ENCODE results near the gene UBASH3B. TPM values are rescaled to one million over a fixed set of nuclear protein-coding genes. Genes with fewer than 3 reads are reported as not detected.

The UBASH3B gene
- total and polyA plus RNA-seq, 11 donors: 0.72 to 19.0 (median 1.7) TPM

GRCh38 chr11:122776546-122776945, 121.0 kb downstream of the UBASH3B start:
- TF ChIP-seq CTCF (IDR thresholded peaks at IDR 0.05) (no peak), POLR2A (IDR thresholded peaks at IDR 0.05) (no peak)
- ATAC-seq: no peak
- H3K36me3 ChIP-seq: peaks cover 0 to 10% (median 0%) of the 10 kb centered on the region in 9 donors
- H3K4me1 ChIP-seq: peaks cover 0 to 54% (median 14%) of the 10 kb centered on the region in 12 donors
- DNase-seq: no peak
- no peaks in the 10 kb centered on the region for H3K9me3 ChIP-seq
- H3K27ac ChIP-seq: no peak overlapping the region
- 76 to 85% (median 82%) methylated on average over 4 of the region's 4 CpGs for WGBS, 4 donors
- intact Hi-C loops (cut with DNase I): loop anchor here in 1 of 10 donors (10.0 kb wide), 1 partner anchor 122 kb away; the partner anchor contains the start of gene UBASH3B
- peaks cover 0 to 6% (median 0%) of the 10 kb centered on the region in 9 donors for H3K27me3 ChIP-seq
- H3K4me3 ChIP-seq: no peak overlapping the region

GRCh38 chr11:122777343-122777742, 121.8 kb downstream of the UBASH3B start:
- intact Hi-C loops (cut with DNase I): loop anchor here in 1 of 10 donors (10.0 kb wide), 1 partner anchor 123 kb away; the partner anchor contains the start of gene UBASH3B
- TF ChIP-seq CTCF (IDR thresholded peaks at IDR 0.05) (no peak), POLR2A (IDR thresholded peaks at IDR 0.05) (no peak)
- H3K4me3 ChIP-seq: no peak overlapping the region
- WGBS, 4 donors: 70 to 77% (median 74%) methylated on average over 3 of the region's 3 CpGs
- no peak overlapping the region for H3K27ac ChIP-seq
- H3K9me3 ChIP-seq: no peaks in the 10 kb centered on the region
- peaks cover 0 to 59% (median 15%) of the 10 kb centered on the region in 12 donors for H3K4me1 ChIP-seq
- peaks cover 0 to 6% (median 0%) of the 10 kb centered on the region in 9 donors for H3K27me3 ChIP-seq
- H3K36me3 ChIP-seq: peaks cover 0 to 10% (median 0%) of the 10 kb centered on the region in 9 donors
- ATAC-seq (no peak), DNase-seq (no peak)

GRCh38 chr11:122778148-122778547, 122.6 kb downstream of the UBASH3B start:
- DNase-seq: no peak
- Histone ChIP-seq H3K27me3 (peaks cover 0 to 6% (median 0%) of the 10 kb centered on the region in 9 donors), H3K36me3 (peaks cover 0 to 16% (median 0%) of the 10 kb centered on the region in 9 donors), H3K4me1 (peaks cover 0 to 59% (median 14%) of the 10 kb centered on the region in 12 donors), H3K27ac (no peak overlapping the region), H3K9me3 (no peaks in the 10 kb centered on the region), H3K4me3 (no peak overlapping the region)
- intact Hi-C loops (cut with DNase I): loop anchor here in 1 of 10 donors (10.0 kb wide), 1 partner anchor 123 kb away; the partner anchor contains the start of gene UBASH3B
- no peak for TF ChIP-seq CTCF (IDR thresholded peaks at IDR 0.05)
- TF ChIP-seq POLR2A (IDR thresholded peaks at IDR 0.05): no peak
- ATAC-seq: no peak
- WGBS, 4 donors: 70 to 75% (median 71%) methylated on average over 2 of the region's 2 CpGs

- TF ChIP-seq CTCF (IDR thresholded peaks at IDR 0.05) (no peak), POLR2A (IDR thresholded peaks at IDR 0.05) (no peak)
- Histone ChIP-seq H3K4me3 (no peak overlapping the region), H3K36me3 (peaks cover 0 to 26% (median 0%) of the 10 kb centered on the region in 9 donors), H3K4me1 (peaks cover 0 to 51% (median 13%) of the 10 kb centered on the region in 12 donors), H3K27ac (no peak overlapping the region), H3K9me3 (no peaks in the 10 kb centered on the region), H3K27me3 (peaks cover 0 to 6% (median 0%) of the 10 kb centered on the region in 9 donors)
- intact Hi-C loops (cut with DNase I): loop anchor here in 1 of 10 donors (10.0 kb wide), 1 partner anchor 124 kb away; the partner anchor contains the start of gene UBASH3B
- DNase-seq (no peak), ATAC-seq (no peak)
- 83 to 90% (median 90%) methylated on average over 11 to 12 of the region's 12 CpGs for WGBS, 4 donors
These were observed 123.6 kb downstream of the UBASH3B start for GRCh38 chr11:122779047-122779629.
